Thyroid gland (tissue), 4 donors: Measurements from ENCODE around the gene IGF1.

Source experiments
- POLR2A ChIP-seq, 2 donors: fragments of 450-650 bp; IDR thresholded peaks; one replicate each; pipeline ENCODE4 v1.6.1; 2017; ENCODE audit warnings: antibody characterized with exemption in 2 of 2, mild to moderate bottlenecking in 2 of 2, moderate library complexity in 1 of 2
- TF ChIP-seq, protein P1 (sequence below), 6 experiments: fragments of 200-600 bp in 3 of 6; fragments of 450-650 bp in 3 of 6; sonication (generic) in 3 of 6; IDR thresholded peaks; one replicate each; pipeline ENCODE4 v1.5.1; 2016 to 2019; ENCODE audit warnings: antibody characterized with exemption in 6 of 6, mild to moderate bottlenecking in 2 of 6, inconsistent platforms in 1 of 6, moderate library complexity in 1 of 6

DNA sequence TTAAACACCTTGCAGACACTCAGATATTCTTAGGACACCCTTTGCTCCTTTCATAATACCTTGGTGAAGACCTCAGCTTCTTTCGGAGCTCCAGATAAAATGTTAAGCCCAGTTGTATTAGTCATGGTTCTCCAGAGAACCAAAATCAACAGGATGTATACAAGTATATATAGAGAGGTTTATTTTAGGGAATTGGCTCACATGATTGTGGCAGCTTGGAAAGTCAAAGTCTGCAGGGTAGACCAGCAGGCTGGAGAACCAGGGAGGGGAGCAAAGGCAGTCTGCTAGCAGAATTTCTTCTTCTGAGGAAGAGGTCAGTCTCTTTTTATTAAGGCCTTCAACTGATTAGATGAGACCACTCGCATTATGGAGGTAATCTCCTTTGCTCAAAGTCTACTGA lies 6.9 kb upstream of the IGF1 start:
- TF ChIP-seq, protein P1, sequence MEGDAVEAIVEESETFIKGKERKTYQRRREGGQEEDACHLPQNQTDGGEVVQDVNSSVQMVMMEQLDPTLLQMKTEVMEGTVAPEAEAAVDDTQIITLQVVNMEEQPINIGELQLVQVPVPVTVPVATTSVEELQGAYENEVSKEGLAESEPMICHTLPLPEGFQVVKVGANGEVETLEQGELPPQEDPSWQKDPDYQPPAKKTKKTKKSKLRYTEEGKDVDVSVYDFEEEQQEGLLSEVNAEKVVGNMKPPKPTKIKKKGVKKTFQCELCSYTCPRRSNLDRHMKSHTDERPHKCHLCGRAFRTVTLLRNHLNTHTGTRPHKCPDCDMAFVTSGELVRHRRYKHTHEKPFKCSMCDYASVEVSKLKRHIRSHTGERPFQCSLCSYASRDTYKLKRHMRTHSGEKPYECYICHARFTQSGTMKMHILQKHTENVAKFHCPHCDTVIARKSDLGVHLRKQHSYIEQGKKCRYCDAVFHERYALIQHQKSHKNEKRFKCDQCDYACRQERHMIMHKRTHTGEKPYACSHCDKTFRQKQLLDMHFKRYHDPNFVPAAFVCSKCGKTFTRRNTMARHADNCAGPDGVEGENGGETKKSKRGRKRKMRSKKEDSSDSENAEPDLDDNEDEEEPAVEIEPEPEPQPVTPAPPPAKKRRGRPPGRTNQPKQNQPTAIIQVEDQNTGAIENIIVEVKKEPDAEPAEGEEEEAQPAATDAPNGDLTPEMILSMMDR (IDR thresholded peaks at IDR 0.05) = no peak
- no peak for TF ChIP-seq POLR2A (IDR thresholded peaks at IDR 0.05)
